Upper lobe of left lung (tissue), 6 donors: ENCODE data around the gene FAM81A. TPM values are rescaled to one million over a fixed set of nuclear protein-coding genes. Genes with fewer than 3 reads are reported as not detected.

Experiments used
- ATAC-seq, 2 donors: fragments of 200-7000 bp; cut with Tn5 transposase; one replicate each; pipeline ENCODE4 v1.9.1; 2022; ENCODE audit warnings: mild to moderate bottlenecking in 2 of 2, moderate library complexity in 2 of 2; ENCODE audit not compliant: low FRiP score in 2 of 2
- DNase-seq, 2 donors: peaks; one replicate each; pipeline ENCODE4 v3.0.0-alpha.2; 2019 to 2020
- H3K27ac ChIP-seq, 4 donors: fragments of 200-600 bp; sonication (generic); one replicate each; pipeline ENCODE4 v1.5.1; 2016 to 2019
- H3K27me3 ChIP-seq, 4 donors: fragments of 200-600 bp; sonication (generic); one replicate each; pipeline ENCODE4 v1.5.1; 2017 to 2019
- H3K36me3 ChIP-seq, 4 donors: fragments of 200-600 bp; sonication (generic); one replicate each; pipeline ENCODE4 v1.5.1; 2016 to 2019
- H3K4me1 ChIP-seq, 4 donors: fragments of 200-600 bp; sonication (generic); one replicate each; pipeline ENCODE4 v1.5.1; 2018 to 2019
- H3K4me3 ChIP-seq, 4 donors: fragments of 200-600 bp; sonication (generic); one replicate each; pipeline ENCODE4 v1.5.1; 2017 to 2019; ENCODE audit warnings: mild to moderate bottlenecking in 2 of 4, moderate library complexity in 1 of 4
- H3K9me3 ChIP-seq, 4 donors: fragments of 200-600 bp; sonication (generic); one replicate each; pipeline ENCODE4 v1.5.1; 2018 to 2019
- CTCF ChIP-seq, 6 experiments: fragments of 450-650 bp in 4 of 6; fragments of 200-600 bp in 2 of 6; sonication (generic) in 2 of 6; IDR thresholded peaks; one replicate each; pipeline ENCODE4 v1.5.1; 2016 to 2019; ENCODE audit warnings: antibody characterized with exemption in 6 of 6
- EP300 ChIP-seq, 4 donors: sonication (generic); formaldehyde crosslinking; IDR thresholded peaks; one replicate each; pipeline ENCODE4 v1.5.1; 2017; ENCODE audit warnings: antibody characterized with exemption in 4 of 4, control low read depth in 2 of 4
- POLR2A ChIP-seq, 4 donors: fragments of 450-650 bp; IDR thresholded peaks; one replicate each; pipeline ENCODE4 v1.5.1; 2016 to 2017; ENCODE audit warnings: antibody characterized with exemption in 4 of 4, mild to moderate bottlenecking in 2 of 4
- POLR2AphosphoS5 ChIP-seq, 2 donors: sonication (generic); formaldehyde crosslinking; IDR thresholded peaks; one replicate each; pipeline ENCODE4 v1.5.1; 2017; ENCODE audit warnings: antibody characterized with exemption in 2 of 2
- WGBS, 2 donors: methylation state at CpG; one replicate each; pipeline ENCODE4 v1.1.5; 2017 to 2018; 5-methylcytosine and 5-hydroxymethylcytosine counted together
- total RNA-seq, 6 donors: library from RNA; depleted of rRNA in 4 of 6; stranded (reverse); fragments of >200 nt in 4 of 6; gene quantifications; one replicate each; pipeline versions ENCODE4 v1.1.0 to v1.2.1, GENCODE V29; 2016 to 2021
- donor health status: DM: no; HTN: no; CAD: no; lungs with moderate emphysema.
- donor health status: DM: no; HTN: yes; CAD: no; lungs with severe emphysema.

The FAM81A gene
- total RNA-seq, 6 donors from 2014 or later, result 0.11 to 10.8 (median 0.80) TPM; not detected in 1

- 53 to 55% methylated on average over 5 of the region's 5 CpGs for WGBS, 2 donors
- TF ChIP-seq POLR2AphosphoS5 (IDR thresholded peaks at IDR 0.05) (no peak), CTCF (IDR thresholded peaks at IDR 0.05) (peak in 5 of 6 experiments; percentile 34 to 55 (median 47))
- DNase-seq (peak in 1 of 2 donors; percentile 33), ATAC-seq (peak in 1 of 2 donors; percentile 47)
- H3K27ac ChIP-seq, result no peak overlapping the region
- H3K36me3 ChIP-seq, result no peaks in the 10 kb centered on the region
- H3K4me3 ChIP-seq, result no peak overlapping the region
- no peaks in the 10 kb centered on the region for H3K27me3 ChIP-seq
- no peaks in the 10 kb centered on the region for H3K9me3 ChIP-seq
- no peaks in the 10 kb centered on the region for H3K4me1 ChIP-seq
Measured at GRCh38 chr15:59501597-59501996, 63.6 kb downstream of the FAM81A start.

GRCh38 chr15:59515190-59515589, 77.2 kb downstream of the FAM81A start:
- DNase-seq (no peak), ATAC-seq (no peak)
- TF ChIP-seq CTCF (IDR thresholded peaks at IDR 0.05), result no peak
- no peak for TF ChIP-seq POLR2A (IDR thresholded peaks at IDR 0.05)
- no peak for TF ChIP-seq POLR2AphosphoS5 (IDR thresholded peaks at IDR 0.05)
- 83 to 100% methylated on average over 2 of the region's 2 CpGs for WGBS, 2 donors
- H3K9me3 ChIP-seq, result no peaks in the 10 kb centered on the region
- H3K4me3 ChIP-seq, result no peak overlapping the region
- no peaks in the 10 kb centered on the region for H3K27me3 ChIP-seq
- no peaks in the 10 kb centered on the region for H3K36me3 ChIP-seq
- no peak overlapping the region for H3K27ac ChIP-seq
- H3K4me1 ChIP-seq, result no peaks in the 10 kb centered on the region

GRCh38 chr15:59516655-59517461, 78.9 kb downstream of the FAM81A start:
- peak overlapping the region in 1 of 4 donors; percentile 10 for H3K27ac ChIP-seq
- WGBS, 2 donors, result 75 to 88% methylated on average over 9 of the region's 9 CpGs
- DNase-seq (no peak), ATAC-seq (no peak)
- H3K4me1 ChIP-seq, result no peaks in the 10 kb centered on the region
- H3K27me3 ChIP-seq, result no peaks in the 10 kb centered on the region
- TF ChIP-seq EP300 (IDR thresholded peaks at IDR 0.05), result no peak
- no peak overlapping the region for H3K4me3 ChIP-seq
- no peaks in the 10 kb centered on the region for H3K36me3 ChIP-seq
- no peaks in the 10 kb centered on the region for H3K9me3 ChIP-seq

GRCh38 chr15:59519329-59519728, 81.3 kb downstream of the FAM81A start:
- 50 to 63% methylated on average over 3 of the region's 3 CpGs for WGBS, 2 donors
- Histone ChIP-seq H3K36me3 (no peaks in the 10 kb centered on the region), H3K4me3 (no peak overlapping the region), H3K27me3 (no peaks in the 10 kb centered on the region), H3K4me1 (no peaks in the 10 kb centered on the region), H3K9me3 (no peaks in the 10 kb centered on the region), H3K27ac (no peak overlapping the region)
- ATAC-seq (no peak), DNase-seq (no peak)
- TF ChIP-seq EP300 (IDR thresholded peaks at IDR 0.05) (no peak), POLR2AphosphoS5 (IDR thresholded peaks at IDR 0.05) (no peak), CTCF (IDR thresholded peaks at IDR 0.05) (no peak), POLR2A (IDR thresholded peaks at IDR 0.05) (no peak)

GRCh38 chr15:59521443-59521842, 83.5 kb downstream of the FAM81A start:
- Histone ChIP-seq H3K4me3 (no peak overlapping the region), H3K36me3 (no peaks in the 10 kb centered on the region), H3K4me1 (no peaks in the 10 kb centered on the region), H3K27ac (no peak overlapping the region), H3K9me3 (no peaks in the 10 kb centered on the region), H3K27me3 (no peaks in the 10 kb centered on the region)
- DNase-seq, result no peak
- no peak for ATAC-seq
- TF ChIP-seq CTCF (IDR thresholded peaks at IDR 0.05) (no peak), POLR2A (IDR thresholded peaks at IDR 0.05) (no peak), EP300 (IDR thresholded peaks at IDR 0.05) (no peak), POLR2AphosphoS5 (IDR thresholded peaks at IDR 0.05) (no peak)
- 78 to 87% methylated on average over 5 of the region's 5 CpGs for WGBS, 2 donors
